SW 1271 (cell line): ENCODE results near the gene FGR.

Experiments
- DNase-seq, 2 experiments: peaks; one replicate each; lab custom pipeline; 2025; lab: John Stamatoyannopoulos, UW

Gene FGR

GRCh38 chr1:27566462-27567145 is 68.4 kb downstream of the FGR start:
- no peak for DNase-seq

GRCh38 chr1:27564710-27565649 is 70.0 kb downstream of the FGR start:
- no peak for DNase-seq

- no peak for DNase-seq
Observed at GRCh38 chr1:27563591-27564471, 71.2 kb downstream of the FGR start.

- DNase-seq: no peak
Observed at GRCh38 chr1:27563341-27563590, 71.7 kb downstream of the FGR start.

GRCh38 chr1:27562534-27563340 is 72.2 kb downstream of the FGR start:
- DNase-seq: no peak
